HG03442 (cell line): ENCODE measurements around the gene STX8.
"Not testable (repeated sequence)": the region's sequence is repeated elsewhere in the genome, so short reads cannot be mapped to it uniquely, and the experiment has no call there.

Source experiments
- ATAC-seq: cut with Tn5 transposase; IDR thresholded peaks from one replicate; pipeline ENCODE4 v1.9.1; 2021; ENCODE audit warnings: mild to moderate bottlenecking, moderate library complexity; ENCODE audit not compliant: unreplicated experiment

STX8 gene

GRCh38 chr17:9270921-9271320, 304.7 kb downstream of the STX8 start:
- no peak for ATAC-seq

GRCh38 chr17:9269350-9270035, 306.1 kb downstream of the STX8 start:
- no peak for ATAC-seq

- no peak for ATAC-seq
Observed at GRCh38 chr17:9268546-9268945, 307.1 kb downstream of the STX8 start.

- no peak for ATAC-seq
Observed at GRCh38 chr17:9266697-9267117, 308.9 kb downstream of the STX8 start.

- ATAC-seq: no peak
Observed at GRCh38 chr17:9266031-9266680, 309.5 kb downstream of the STX8 start.

- no peak for ATAC-seq
Observed at GRCh38 chr17:9261081-9262012, 314.3 kb downstream of the STX8 start.

GRCh38 chr17:9259419-9259818, 316.2 kb downstream of the STX8 start:
- no peak for ATAC-seq

GRCh38 chr17:9258115-9259015, 317.3 kb downstream of the STX8 start:
- ATAC-seq: no peak

GRCh38 chr17:9257630-9257965, 318.0 kb downstream of the STX8 start:
- not testable (repeated sequence) for ATAC-seq

GRCh38 chr17:9256751-9257629, 318.6 kb downstream of the STX8 start:
- no peak for ATAC-seq

GRCh38 chr17:9256361-9256750, 319.3 kb downstream of the STX8 start:
- no peak for ATAC-seq

- ATAC-seq: no peak
Observed at GRCh38 chr17:9255833-9256232, 319.8 kb downstream of the STX8 start.

GRCh38 chr17:9254841-9255240, 320.8 kb downstream of the STX8 start:
- ATAC-seq: no peak

GRCh38 chr17:9253308-9253707, 322.3 kb downstream of the STX8 start:
- ATAC-seq: no peak

- no peak for ATAC-seq
Observed at GRCh38 chr17:9251273-9251672, 324.3 kb downstream of the STX8 start.

- no peak for ATAC-seq
Observed at GRCh38 chr17:9249245-9249953, 326.2 kb downstream of the STX8 start.

- ATAC-seq: no peak
Observed at GRCh38 chr17:9247401-9247938, 328.1 kb downstream of the STX8 start.

- no peak for ATAC-seq
Observed at GRCh38 chr17:9244066-9245052, 331.3 kb downstream of the STX8 start.
